IPS-18c (cell line): Measurements from ENCODE around the gene RTN3.

Experiments
- H3K4me3 ChIP-seq: 2 replicates; pipeline ENCODE4 v1.7.0; 2013; ENCODE audit warnings: low read depth, mild to moderate bottlenecking, low read length, moderate library complexity; ENCODE audit not compliant: insufficient read depth
- H3K9me3 ChIP-seq: one replicate; pipeline ENCODE4 v1.6.1; 2013; ENCODE audit warnings: mild to moderate bottlenecking, low read length, moderate library complexity; ENCODE audit not compliant: control insufficient read depth, insufficient read depth

Gene RTN3

DNA sequence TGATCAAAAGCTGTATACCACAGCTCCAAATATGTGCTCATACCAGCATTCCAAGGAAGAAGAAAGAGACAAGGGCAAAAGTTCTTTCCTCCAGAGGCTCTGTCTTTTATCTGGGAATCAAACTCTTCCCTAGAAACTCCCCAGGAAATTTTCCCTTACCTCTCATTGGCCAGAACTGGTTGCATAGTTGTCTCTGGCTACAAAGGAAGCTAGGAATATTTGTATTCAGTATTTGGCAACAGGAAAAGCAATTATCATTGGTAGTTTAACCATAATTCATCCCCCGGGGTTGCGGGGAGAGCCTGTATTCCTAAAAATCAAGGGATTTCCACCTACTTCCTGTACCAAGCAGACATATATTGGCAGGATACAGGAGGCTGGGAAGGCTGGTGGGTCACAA is 97.7 kb downstream of the RTN3 start:
- Histone ChIP-seq H3K9me3 (no peaks in the 10 kb centered on the region), H3K4me3 (no peak overlapping the region)

DNA sequence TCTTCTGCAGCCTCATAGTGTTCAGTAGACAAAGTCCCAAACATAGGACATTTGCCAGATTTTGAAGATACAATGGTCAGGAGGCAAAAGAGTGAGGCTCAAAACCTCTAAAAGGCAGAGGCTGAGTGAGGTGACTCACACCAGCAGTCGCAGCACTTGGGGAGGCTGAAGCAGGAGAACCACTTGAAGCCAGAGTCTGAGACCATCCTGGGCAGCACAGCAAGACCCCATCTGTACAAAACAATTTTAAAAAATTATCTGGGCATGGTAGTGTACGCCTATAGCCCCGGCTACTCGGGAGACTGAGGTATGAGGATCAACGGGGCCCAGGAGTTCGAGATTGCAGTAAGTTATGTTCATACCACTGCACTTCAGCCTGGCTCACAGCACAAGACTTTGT is 101.4 kb downstream of the RTN3 start:
- Histone ChIP-seq H3K4me3 (no peak overlapping the region), H3K9me3 (no peaks in the 10 kb centered on the region)

GRCh38 chr11:63783925-63784592 is 102.8 kb downstream of the RTN3 start:
- no peaks in the 10 kb centered on the region for H3K9me3 ChIP-seq
- H3K4me3 ChIP-seq = no peak overlapping the region

GRCh38 chr11:63785823-63786222 is 104.5 kb downstream of the RTN3 start:
- H3K9me3 ChIP-seq = no peaks in the 10 kb centered on the region
- H3K4me3 ChIP-seq = no peak overlapping the region

GRCh38 chr11:63791495-63792167 is 110.3 kb downstream of the RTN3 start:
- Histone ChIP-seq H3K4me3 (no peak overlapping the region), H3K9me3 (peaks cover 7% of the 10 kb centered on the region)

- H3K9me3 ChIP-seq = peaks cover 7% of the 10 kb centered on the region
- no peak overlapping the region for H3K4me3 ChIP-seq
Measured at GRCh38 chr11:63793161-63793560, 111.9 kb downstream of the RTN3 start.

DNA sequence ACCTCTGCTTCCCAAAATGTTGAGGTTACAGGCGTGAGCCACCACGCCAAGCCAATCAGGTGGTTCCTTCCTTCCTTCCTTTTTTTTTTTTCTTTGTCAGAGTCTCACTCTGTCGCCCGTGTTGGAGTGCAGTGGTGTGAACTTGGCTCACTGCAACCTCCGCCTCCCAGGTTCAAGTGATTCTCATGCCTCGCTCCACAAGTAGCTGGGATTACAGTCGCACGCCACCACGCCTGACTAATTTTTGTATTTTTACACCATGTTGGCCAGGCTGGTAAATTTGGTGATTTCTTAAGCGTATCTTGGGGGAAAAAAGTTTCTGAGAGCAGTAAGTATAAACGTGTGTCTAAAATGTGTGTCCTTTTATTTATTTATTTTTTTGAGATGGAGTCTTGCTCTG is 113.8 kb downstream of the RTN3 start:
- H3K9me3 ChIP-seq = peaks cover 7% of the 10 kb centered on the region
- H3K4me3 ChIP-seq = no peak overlapping the region

- H3K4me3 ChIP-seq = no peak overlapping the region
- H3K9me3 ChIP-seq = no peaks in the 10 kb centered on the region
Measured at GRCh38 chr11:63800921-63801320, 119.6 kb downstream of the RTN3 start.

GRCh38 chr11:63802637-63803414 is 121.5 kb downstream of the RTN3 start:
- H3K4me3 ChIP-seq = no peak overlapping the region
- H3K9me3 ChIP-seq = no peaks in the 10 kb centered on the region

GRCh38 chr11:63804259-63804658 is 123.0 kb downstream of the RTN3 start:
- H3K9me3 ChIP-seq = no peaks in the 10 kb centered on the region
- no peak overlapping the region for H3K4me3 ChIP-seq

- Histone ChIP-seq H3K9me3 (no peaks in the 10 kb centered on the region), H3K4me3 (no peak overlapping the region)
Measured at GRCh38 chr11:63805844-63806415, 124.6 kb downstream of the RTN3 start.
